HCT116 (cell line): ENCODE measurements around the gene PREP.

Experiments
- EZH2 ChIP-seq: fragments of 200-600 bp; sonication (generic); IDR thresholded peaks from 2 replicates; pipeline ENCODE4 v1.6.1; 2017; ENCODE audit warnings: antibody characterized with exemption, mixed run types
- EZH2phosphoT487 ChIP-seq: fragments of 200-600 bp; IDR thresholded peaks from 2 replicates; pipeline ENCODE4 v1.6.1; 2018; ENCODE audit warnings: antibody characterized with exemption, borderline replicate concordance
- POLR2AphosphoS5 ChIP-seq: IDR thresholded peaks from 2 replicates; pipeline ENCODE4 v1.6.1; 2011; ENCODE audit warnings: mild to moderate bottlenecking, low read depth, low read length, moderate library complexity
- YY1 ChIP-seq: IDR thresholded peaks from 2 replicates; pipeline ENCODE4 v1.6.1; 2011; ENCODE audit warnings: low read length, low read depth, moderate library complexity, mild to moderate bottlenecking; ENCODE audit not compliant: insufficient replicate concordance; ENCODE audit errors: extremely low read depth
- TF ChIP-seq, protein P1 (sequence below), 3 experiments: fragments of 200-600 bp in 1 of 3; sonication (generic) in 1 of 3; IDR thresholded peaks in 2 of 3; conservative IDR thresholded peaks in 1 of 3; 2 replicates each; pipeline ENCODE4 v1.5.1; 2012 to 2017; ENCODE audit warnings: low read depth in 2 of 3, low read length in 2 of 3, antibody characterized with exemption in 1 of 3, borderline replicate concordance in 1 of 3, control low read depth in 1 of 3, mild to moderate bottlenecking in 1 of 3, mixed read lengths in 1 of 3, mixed run types in 1 of 3, moderate library complexity in 1 of 3; ENCODE audit not compliant: insufficient read depth in 1 of 3
- TF ChIP-seq, protein P2 (sequence below): IDR thresholded peaks from 2 replicates; pipeline ENCODE4 v1.6.1; 2011; ENCODE audit warnings: mild to moderate bottlenecking, low read length, moderate library complexity; ENCODE audit not compliant: insufficient replicate concordance; ENCODE audit errors: extremely low read depth

DNA sequence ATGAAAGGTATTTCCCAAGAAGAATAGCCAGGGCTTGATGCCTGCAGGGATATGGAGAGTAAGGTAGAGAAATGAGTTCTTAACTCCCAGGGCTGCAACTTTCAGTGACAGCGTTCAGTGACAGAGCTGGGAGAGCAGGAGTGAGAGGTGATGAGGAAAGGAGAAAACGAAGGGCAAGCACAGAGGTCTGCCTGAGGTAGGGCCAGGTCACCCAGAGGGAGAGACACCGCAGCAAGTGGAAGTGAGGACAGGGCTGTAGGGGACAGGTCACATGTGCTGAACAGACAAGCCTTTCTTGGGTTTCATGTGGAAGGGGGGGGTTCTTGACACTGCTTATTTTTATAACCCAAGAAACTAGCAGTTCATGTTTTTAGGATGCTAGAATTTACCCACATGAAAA lies 72.5 kb downstream of the PREP start:
- TF ChIP-seq, protein P1, sequence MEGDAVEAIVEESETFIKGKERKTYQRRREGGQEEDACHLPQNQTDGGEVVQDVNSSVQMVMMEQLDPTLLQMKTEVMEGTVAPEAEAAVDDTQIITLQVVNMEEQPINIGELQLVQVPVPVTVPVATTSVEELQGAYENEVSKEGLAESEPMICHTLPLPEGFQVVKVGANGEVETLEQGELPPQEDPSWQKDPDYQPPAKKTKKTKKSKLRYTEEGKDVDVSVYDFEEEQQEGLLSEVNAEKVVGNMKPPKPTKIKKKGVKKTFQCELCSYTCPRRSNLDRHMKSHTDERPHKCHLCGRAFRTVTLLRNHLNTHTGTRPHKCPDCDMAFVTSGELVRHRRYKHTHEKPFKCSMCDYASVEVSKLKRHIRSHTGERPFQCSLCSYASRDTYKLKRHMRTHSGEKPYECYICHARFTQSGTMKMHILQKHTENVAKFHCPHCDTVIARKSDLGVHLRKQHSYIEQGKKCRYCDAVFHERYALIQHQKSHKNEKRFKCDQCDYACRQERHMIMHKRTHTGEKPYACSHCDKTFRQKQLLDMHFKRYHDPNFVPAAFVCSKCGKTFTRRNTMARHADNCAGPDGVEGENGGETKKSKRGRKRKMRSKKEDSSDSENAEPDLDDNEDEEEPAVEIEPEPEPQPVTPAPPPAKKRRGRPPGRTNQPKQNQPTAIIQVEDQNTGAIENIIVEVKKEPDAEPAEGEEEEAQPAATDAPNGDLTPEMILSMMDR (IDR thresholded peaks at IDR 0.05 in 2 of 3, conservative IDR thresholded peaks at IDR 0.05 in 1 of 3; ENCODE audit: borderline replicate concordance in 1 of 3, insufficient read depth in 1 of 3, low read depth in 2 of 3, low read length in 2 of 3), result no peak
- TF ChIP-seq YY1 (no peak), EZH2 (no peak), EZH2phosphoT487 (no peak), POLR2AphosphoS5 (no peak)
- TF ChIP-seq, protein P2, sequence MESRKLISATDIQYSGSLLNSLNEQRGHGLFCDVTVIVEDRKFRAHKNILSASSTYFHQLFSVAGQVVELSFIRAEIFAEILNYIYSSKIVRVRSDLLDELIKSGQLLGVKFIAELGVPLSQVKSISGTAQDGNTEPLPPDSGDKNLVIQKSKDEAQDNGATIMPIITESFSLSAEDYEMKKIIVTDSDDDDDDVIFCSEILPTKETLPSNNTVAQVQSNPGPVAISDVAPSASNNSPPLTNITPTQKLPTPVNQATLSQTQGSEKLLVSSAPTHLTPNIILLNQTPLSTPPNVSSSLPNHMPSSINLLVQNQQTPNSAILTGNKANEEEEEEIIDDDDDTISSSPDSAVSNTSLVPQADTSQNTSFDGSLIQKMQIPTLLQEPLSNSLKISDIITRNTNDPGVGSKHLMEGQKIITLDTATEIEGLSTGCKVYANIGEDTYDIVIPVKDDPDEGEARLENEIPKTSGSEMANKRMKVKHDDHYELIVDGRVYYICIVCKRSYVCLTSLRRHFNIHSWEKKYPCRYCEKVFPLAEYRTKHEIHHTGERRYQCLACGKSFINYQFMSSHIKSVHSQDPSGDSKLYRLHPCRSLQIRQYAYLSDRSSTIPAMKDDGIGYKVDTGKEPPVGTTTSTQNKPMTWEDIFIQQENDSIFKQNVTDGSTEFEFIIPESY, result no peak
